ENCODE measurements around the gene SLC25A38. TPM values are rescaled to one million over a fixed set of nuclear protein-coding genes. Genes with fewer than 3 reads are reported as not detected.

Gene SLC25A38
- total RNA-seq, 1 experiment from 2014 or later = 45.9 TPM

- H3K4me3 Mint-ChIP-seq (ENCODE audit: unreplicated experiment) = no peak overlapping the region
- BruUV-seq (replicated peaks) = no TSS peak
- H3K4me1 Mint-ChIP-seq (ENCODE audit: insufficient read depth, unreplicated experiment) = peaks cover 7% of the 10 kb centered on the region
- H3K27ac Mint-ChIP-seq (ENCODE audit: low read depth, unreplicated experiment) = no peak overlapping the region
- no peaks in the 10 kb centered on the region for H3K36me3 Mint-ChIP-seq (ENCODE audit: insufficient read depth, unreplicated experiment)
- ChIA-PET POLR2A (interaction anchor here (0.6 to 1.2 kb wide), 4 partner anchors 29 to 1068 kb away, joined by 3 to 4 read pairs (median 4); no protein-coding TSS in a partner anchor), CTCF (interaction anchor here (0.7 to 6.6 kb wide), 15 partner anchors 13 to 871 kb away, joined by 3 to 100 read pairs (median 9); no protein-coding TSS in a partner anchor)
- TF ChIP-seq, protein P1, sequence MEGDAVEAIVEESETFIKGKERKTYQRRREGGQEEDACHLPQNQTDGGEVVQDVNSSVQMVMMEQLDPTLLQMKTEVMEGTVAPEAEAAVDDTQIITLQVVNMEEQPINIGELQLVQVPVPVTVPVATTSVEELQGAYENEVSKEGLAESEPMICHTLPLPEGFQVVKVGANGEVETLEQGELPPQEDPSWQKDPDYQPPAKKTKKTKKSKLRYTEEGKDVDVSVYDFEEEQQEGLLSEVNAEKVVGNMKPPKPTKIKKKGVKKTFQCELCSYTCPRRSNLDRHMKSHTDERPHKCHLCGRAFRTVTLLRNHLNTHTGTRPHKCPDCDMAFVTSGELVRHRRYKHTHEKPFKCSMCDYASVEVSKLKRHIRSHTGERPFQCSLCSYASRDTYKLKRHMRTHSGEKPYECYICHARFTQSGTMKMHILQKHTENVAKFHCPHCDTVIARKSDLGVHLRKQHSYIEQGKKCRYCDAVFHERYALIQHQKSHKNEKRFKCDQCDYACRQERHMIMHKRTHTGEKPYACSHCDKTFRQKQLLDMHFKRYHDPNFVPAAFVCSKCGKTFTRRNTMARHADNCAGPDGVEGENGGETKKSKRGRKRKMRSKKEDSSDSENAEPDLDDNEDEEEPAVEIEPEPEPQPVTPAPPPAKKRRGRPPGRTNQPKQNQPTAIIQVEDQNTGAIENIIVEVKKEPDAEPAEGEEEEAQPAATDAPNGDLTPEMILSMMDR (IDR thresholded peaks at IDR 0.05; ENCODE audit: unreplicated experiment) = no peak
- intact Hi-C loops (cut with micrococcal nuclease) = no loop called here
- H3K27me3 Mint-ChIP-seq (ENCODE audit: insufficient read depth, unreplicated experiment) = no peaks in the 10 kb centered on the region
- no peaks in the 10 kb centered on the region for H3K9me3 Mint-ChIP-seq (ENCODE audit: unreplicated experiment)
- DNase-seq (ENCODE audit: unreplicated experiment) = no peak
These were observed 62.8 kb downstream of the SLC25A38 start for GRCh38 chr3:39445927-39446326.

- CTCF ChIA-PET = interaction anchor here (0.6 to 6.6 kb wide), 23 partner anchors 10 to 871 kb away, joined by 3 to 100 read pairs (median 5); no protein-coding TSS in a partner anchor
- Mint-ChIP-seq H3K27me3 (ENCODE audit: insufficient read depth, unreplicated experiment) (no peaks in the 10 kb centered on the region), H3K36me3 (ENCODE audit: insufficient read depth, unreplicated experiment) (no peaks in the 10 kb centered on the region), H3K27ac (ENCODE audit: low read depth, unreplicated experiment) (no peak overlapping the region), H3K4me3 (ENCODE audit: unreplicated experiment) (no peak overlapping the region), H3K9me3 (ENCODE audit: unreplicated experiment) (no peaks in the 10 kb centered on the region), H3K4me1 (ENCODE audit: insufficient read depth, unreplicated experiment) (peaks cover 7% of the 10 kb centered on the region)
- intact Hi-C loops (cut with micrococcal nuclease) = no loop called here
- POLR2A ChIA-PET = interaction anchor here (0.7 to 1.4 kb wide), 5 partner anchors 26 to 745 kb away, joined by 3 to 6 read pairs (median 4); no protein-coding TSS in a partner anchor
- DNase-seq (ENCODE audit: unreplicated experiment) = no peak
- TF ChIP-seq, protein P1 (IDR thresholded peaks at IDR 0.05; ENCODE audit: unreplicated experiment) = no peak
- no TSS peak for BruUV-seq (replicated peaks)
These were observed 63.3 kb downstream of the SLC25A38 start for GRCh38 chr3:39446444-39446843.

Other genes starting within 250 kb of the SLC25A38 start
- 11.9 and 14.3 TPM in 2 replicates for gene CSRNP1, start 229.8 kb upstream of the SLC25A38 start, total RNA-seq (2022)
- not detected in 2 replicates for gene XIRP1, start 190.8 kb upstream of the SLC25A38 start, total RNA-seq (2022)
- not detected in 2 replicates for gene CX3CR1, start 103.3 kb upstream of the SLC25A38 start, total RNA-seq (2022)
- gene CCR8, start 53.7 kb upstream of the SLC25A38 start, total RNA-seq (2022) = not detected in 2 replicates
- 1,984 and 2,115 TPM in 2 replicates for gene RPSA, start 23.4 kb downstream of the SLC25A38 start, total RNA-seq (2022)
- 0.21 TPM in 1 of 2 replicates, not detected in the other for gene MOBP, start 84.3 kb downstream of the SLC25A38 start, total RNA-seq (2022)

All from MCF 10A (cell line).